HepG2 (cell line): Measurements from ENCODE around the gene JAK2. TPM values are rescaled to one million over a fixed set of nuclear protein-coding genes. Genes with fewer than 3 reads are reported as not detected.

Source experiments
- ATAC-seq: fragments of 200-7000 bp; cut with Tn5 transposase; 3 replicates; pipeline ENCODE4 v1.9.1; 2020; ENCODE audit warnings: mild to moderate bottlenecking, moderate library complexity
- BruUV-seq: library from RNA; stranded (reverse); fragments of 400-500 nt; replicated peaks from 2 replicates; lab custom pipeline; 2021; lab: Mats Ljungman, UMichigan
- CTCF ChIA-PET: fragments of 300-600 bp; formaldehyde crosslinking; extraction: SDS; loops from one replicate; lab custom pipeline; 2021; ENCODE audit warnings: low total read pairs, inconsistent platforms, low intra/inter-chr PET ratio; lab: Yijun Ruan, JAX
- POLR2A ChIA-PET: fragments of 350-600 bp; sonication (Branson Sonifier 250); formaldehyde crosslinking; loops from one replicate; lab custom pipeline; 2020; ENCODE audit warnings: antibody characterized with exemption, inconsistent platforms; lab: Yijun Ruan, JAX
- DNase-seq: peaks from one replicate; pipeline ENCODE4 v3.0.0-alpha.2; 2015; ENCODE audit warnings: low spot score
- FAIRE-seq: peaks from 3 replicates; lab custom pipeline; 2011; peaks lifted over from hg19 to GRCh38; lab: Jason Lieb, UNC
- H2AFZ ChIP-seq: one replicate; pipeline ENCODE4 v1.6.1; 2011; ENCODE audit warnings: low read length, inconsistent platforms
- H3K27ac ChIP-seq: fragments of 300-600 bp; 3 replicates; pipeline ENCODE4 v1.8.0; 2011; ENCODE audit warnings: mixed run types, mild to moderate bottlenecking, mixed read lengths, low read length, inconsistent platforms; ENCODE audit not compliant: insufficient read depth; ENCODE audit errors: extremely low read length
- H3K27me3 ChIP-seq, 2 experiments: fragments of 200-600 bp in 1 of 2; 2 replicates in 1 of 2; 3 replicates in 1 of 2; pipeline versions ENCODE4 v1.6.0 to v1.8.0; 2011; ENCODE audit warnings: low read length in 2 of 2, mild to moderate bottlenecking in 2 of 2, moderate library complexity in 2 of 2, inconsistent platforms in 1 of 2; ENCODE audit not compliant: insufficient read depth in 2 of 2, control insufficient read depth in 1 of 2
- H3K36me3 ChIP-seq, 2 experiments: fragments of 200-600 bp in 1 of 2; replicated peaks in 1 of 2; 2 replicates in 1 of 2; 3 replicates in 1 of 2; pipeline versions ENCODE4 v1.5.1 to v1.8.0; 2011; ENCODE audit warnings: low read length in 2 of 2, inconsistent platforms in 1 of 2; ENCODE audit not compliant: insufficient read depth in 2 of 2, control insufficient read depth in 1 of 2
- H3K4me1 ChIP-seq: 2 replicates; pipeline ENCODE4 v1.5.1; 2012; ENCODE audit warnings: low read length, inconsistent platforms; ENCODE audit not compliant: insufficient read depth
- H3K4me2 ChIP-seq: 2 replicates; pipeline ENCODE4 v1.6.0; 2011; ENCODE audit warnings: low read depth, low read length, inconsistent platforms
- H3K4me3 ChIP-seq, 3 experiments: fragments of 200-600 bp in 1 of 3; sonication (generic), shearing (Covaris generic) in 1 of 3; replicated peaks in 1 of 3; 2 replicates each; pipeline ENCODE4 v1.5.1; 2011 to 2016; ENCODE audit warnings: low read length in 3 of 3, inconsistent platforms in 2 of 3, low read depth in 2 of 3, mild to moderate bottlenecking in 2 of 3, control low read depth in 1 of 3, mixed read lengths in 1 of 3; ENCODE audit not compliant: insufficient read depth in 1 of 3
- H3K79me2 ChIP-seq: one replicate; pipeline ENCODE4 v1.6.1; 2011; ENCODE audit warnings: low read length, inconsistent platforms; ENCODE audit not compliant: insufficient read depth
- H3K9ac ChIP-seq: 2 replicates; pipeline ENCODE4 v1.6.0; 2011; ENCODE audit warnings: mild to moderate bottlenecking, low read depth, low read length, inconsistent platforms; ENCODE audit not compliant: insufficient read depth
- H3K9me3 ChIP-seq: 2 replicates; pipeline ENCODE4 v1.5.1; 2012; ENCODE audit warnings: mild to moderate bottlenecking, low read length
- H4K20me1 ChIP-seq: 2 replicates; pipeline ENCODE4 v1.6.0; 2011; ENCODE audit warnings: inconsistent platforms, mild to moderate bottlenecking, low read length, moderate library complexity; ENCODE audit not compliant: insufficient read depth
- FOXA1 ChIP-seq, 2 experiments: fragments of 450-650 bp in 1 of 2; sonication (generic) in 1 of 2; formaldehyde crosslinking in 1 of 2; IDR thresholded peaks; 2 replicates each; pipeline versions ENCODE4 v1.4.0 to v1.6.1; 2016 to 2020; ENCODE audit warnings: missing genetic modification reagents in 1 of 2
- FOXP1 ChIP-seq, 2 experiments: fragments of 450-650 bp in 1 of 2; IDR thresholded peaks; 2 replicates each; pipeline ENCODE4 v1.6.1; 2017 to 2018; ENCODE audit warnings: antibody characterized with exemption in 1 of 2
- HINFP ChIP-seq: sonication (generic); formaldehyde crosslinking; IDR thresholded peaks from 2 replicates; pipeline ENCODE4 v1.4.0; 2020; ENCODE audit warnings: low read depth, mild to moderate bottlenecking, missing genetic modification reagents
- PRDM10 ChIP-seq: sonication (generic); formaldehyde crosslinking; IDR thresholded peaks from 2 replicates; pipeline ENCODE4 v1.4.0; 2020; ENCODE audit warnings: low read depth, missing genetic modification reagents
- TRAFD1 ChIP-seq: sonication (generic); formaldehyde crosslinking; IDR thresholded peaks from 2 replicates; pipeline ENCODE4 v1.5.1; 2020; ENCODE audit warnings: missing genetic modification reagents, mild to moderate bottlenecking, borderline replicate concordance
- ZNF207 ChIP-seq: fragments of 450-650 bp; IDR thresholded peaks from 2 replicates; pipeline ENCODE4 v1.6.1; 2016; ENCODE audit warnings: antibody characterized with exemption, borderline replicate concordance
- ZSCAN30 ChIP-seq: sonication (generic); formaldehyde crosslinking; IDR thresholded peaks from 2 replicates; pipeline ENCODE4 v1.5.0; 2020; ENCODE audit warnings: mild to moderate bottlenecking, missing genetic modification reagents
- ZSCAN31 ChIP-seq: sonication (generic); formaldehyde crosslinking; IDR thresholded peaks from 2 replicates; pipeline ENCODE4 v1.5.0; 2020; ENCODE audit warnings: low read depth, mild to moderate bottlenecking, missing genetic modification reagents
- WGBS: methylation state at CpG from one replicate; pipeline ENCODE4 v1.1.6; 2017; ENCODE audit warnings: low lambda C conversion rate; 5-methylcytosine and 5-hydroxymethylcytosine counted together
- in situ Hi-C: cut with HindIII; loops from 2 replicates; pipeline ENCODE4 v1.10.0; 2017; ENCODE audit warnings: low pct_unique_long_range_greater_than_20kb; ENCODE audit not compliant: extremely low pct_ligation_motif_present
- intact Hi-C: fragments of 100-400 bp; cut with micrococcal nuclease; formaldehyde crosslinking; loops from one replicate; pipeline ENCODE4 v1.10.0; 2022; ENCODE audit not compliant: unreplicated experiment
- polyA plus RNA-seq, 8 experiments: library from polyadenylated mRNA; depleted of rRNA in 3 of 8; stranded (reverse) in 7 of 8; unstranded in 1 of 8; fragments of >200 nt; fragmentation: Illumina TruSeq in 4 of 8; extraction: Trizol in 4 of 8; gene quantifications; 2 replicates each; pipeline versions ENCODE4 v1.2.1 to v1.2.3, GENCODE V29; 2011 to 2016; ENCODE audit warnings: low read depth in 4 of 8, missing spikeins in 1 of 8, mixed read lengths in 1 of 8; ENCODE audit not compliant: insufficient read depth in 1 of 8
- total RNA-seq, 5 experiments: library from RNA; depleted of rRNA; stranded (reverse); fragments of >200 nt; fragmentation: Illumina TruSeq; extraction: Trizol; gene quantifications; 2 replicates each; pipeline ENCODE4 v1.2.3, GENCODE V29; 2016; ENCODE audit warnings: low read depth in 1 of 5

JAK2 gene
- total and polyA plus RNA-seq, 2 of the 13 experiments (the other 11 are each of a cell fraction or from before 2014, with no cell fraction given): 1.1 to 4.1 TPM

- TF ChIP-seq ZNF207: no peak
- TF ChIP-seq HINFP (CRISPR knock-in tag): no peak
- no peak for TF ChIP-seq ZSCAN30 (CRISPR knock-in tag)
- TF ChIP-seq TRAFD1 (CRISPR knock-in tag): no peak
- TF ChIP-seq FOXP1 (IDR thresholded peaks at IDR 0.05): no peak
- TF ChIP-seq FOXP1 (CRISPR knock-in tag; IDR thresholded peaks at IDR 0.05): no peak
- TF ChIP-seq FOXA1 (IDR thresholded peaks at IDR 0.05): no peak
- no peak for TF ChIP-seq FOXA1 (CRISPR knock-in tag; IDR thresholded peaks at IDR 0.05)
- TF ChIP-seq, all 625 proteins: peak for 0
These were observed 127.6 kb downstream of the JAK2 start (continued) for GRCh38 chr9:5112646-5113045.

GRCh38 chr9:5113523-5113922, 128.5 kb downstream of the JAK2 start:
- no peak for ATAC-seq
- intact Hi-C loops: no loop called here
- 92% methylated on average over 6 of the region's 10 CpGs for WGBS
- Histone ChIP-seq H3K4me2 (no peak overlapping the region), H3K36me3 (no peaks in the 10 kb centered on the region), H4K20me1 (no peaks in the 10 kb centered on the region)
- no peak for TF ChIP-seq ZSCAN31
- TF ChIP-seq PRDM10 (CRISPR knock-in tag): no peak
- TF ChIP-seq, all 625 proteins: peak for 0
- FAIRE-seq (no peak), DNase-seq (no peak)
- Histone ChIP-seq H3K27ac (no peak overlapping the region), H3K9ac (no peak overlapping the region), H2AFZ (no peak overlapping the region), H3K9me3 (no peaks in the 10 kb centered on the region), H3K79me2 (no peaks in the 10 kb centered on the region), H3K4me1 (no peaks in the 10 kb centered on the region), H3K4me3 (no peak overlapping the region), H3K27me3 (no peaks in the 10 kb centered on the region)
- in situ Hi-C loops: no loop called here
- BruUV-seq: no TSS peak
- CTCF ChIA-PET: no interaction called here
- POLR2A ChIA-PET: no interaction called here
